GM11168 (cell line): ENCODE data around the gene NUP214.

Source experiments
- in situ Hi-C: fragments of 300-500 bp; cut with MboI; formaldehyde crosslinking; loops from one replicate; pipeline ENCODE4 v1.12.0; 2022; ENCODE audit warnings: low sequenced_read_pairs; ENCODE audit not compliant: unreplicated experiment

Gene NUP214

DNA sequence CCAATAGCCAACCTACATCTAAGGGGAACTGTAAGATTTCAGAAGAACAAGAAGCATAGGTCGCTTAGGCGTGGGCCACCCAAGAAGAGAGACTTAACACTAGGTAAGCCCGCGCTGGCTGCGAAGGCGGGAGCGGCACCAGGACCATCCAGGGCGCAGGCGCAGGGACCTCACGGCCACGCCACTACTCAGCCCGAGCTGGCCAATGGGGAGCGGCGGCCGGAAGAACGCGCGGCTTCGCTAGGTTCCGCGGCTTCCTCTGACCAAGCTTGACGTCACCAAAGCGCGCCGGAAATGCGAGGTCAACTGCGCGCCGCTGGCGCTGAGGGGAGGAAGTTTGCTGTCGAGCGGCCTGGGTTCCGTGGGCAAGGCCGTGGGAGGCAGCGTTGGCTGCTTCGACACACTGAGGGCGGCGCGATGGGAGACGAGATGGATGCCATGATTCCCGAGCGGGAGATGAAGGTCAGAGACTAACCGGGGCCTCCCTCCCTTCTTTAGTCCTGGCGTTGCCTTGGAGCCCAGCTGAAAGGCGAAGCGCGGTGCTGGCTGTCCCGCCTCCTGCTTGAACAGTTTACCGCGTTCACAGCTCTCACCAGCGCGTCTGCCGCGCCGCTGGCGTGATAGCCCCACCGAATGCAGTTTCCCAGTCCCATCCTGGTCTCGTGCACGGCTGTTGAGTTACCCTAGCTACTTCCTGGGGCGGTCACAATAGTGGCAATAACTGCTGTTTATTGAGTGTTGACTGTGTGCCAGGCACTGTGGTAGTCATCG, at the start of gene NUP214:
TSS of gene NUP214 (plus strand) at position 299 of the 771 bp plus-strand sequence. CDS start at position 418, 119 bp downstream.
- in situ Hi-C loops, result no loop called here

DNA sequence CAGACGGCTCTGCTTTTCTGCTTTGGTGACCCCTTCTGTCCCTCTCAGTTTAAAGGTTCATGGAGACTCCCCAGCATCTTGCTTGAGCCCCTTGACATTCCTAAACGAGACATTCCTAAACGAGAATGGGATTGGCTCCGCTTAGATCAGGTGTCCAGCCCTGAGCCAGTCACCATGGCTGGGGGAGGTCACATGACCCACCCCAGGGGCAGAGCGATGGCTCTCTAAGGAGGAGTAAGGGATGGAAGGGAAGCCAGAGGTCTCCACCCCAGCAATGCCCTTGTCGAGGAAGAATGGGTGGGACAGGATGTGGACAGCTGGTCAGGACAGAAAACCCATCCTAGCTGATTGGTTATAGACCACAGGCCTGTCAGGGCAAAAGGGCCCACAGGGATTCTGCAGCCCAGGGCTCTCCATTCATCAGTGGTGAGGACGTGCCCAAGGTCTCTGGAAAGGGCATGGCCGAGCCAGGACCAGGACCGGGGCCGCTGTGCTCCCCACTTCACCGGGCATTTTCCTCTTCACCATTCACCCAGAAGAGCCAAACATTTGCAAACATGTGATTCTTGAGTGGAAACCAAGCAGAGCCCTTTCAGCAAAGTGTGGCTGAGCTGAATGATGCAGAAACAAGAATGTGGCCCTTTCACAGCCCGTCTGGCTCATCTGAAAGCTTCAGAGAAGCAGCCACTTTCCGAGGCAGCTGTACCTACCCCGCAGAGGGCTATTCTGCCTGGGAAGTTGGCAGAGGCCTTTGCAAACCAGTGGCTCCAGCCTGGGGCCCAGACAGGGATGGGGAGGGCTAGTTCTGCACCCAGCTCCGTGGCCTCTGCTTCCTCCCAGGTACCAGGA, 48.8 kb upstream of the NUP214 start:
- in situ Hi-C loops, result no loop called here

DNA sequence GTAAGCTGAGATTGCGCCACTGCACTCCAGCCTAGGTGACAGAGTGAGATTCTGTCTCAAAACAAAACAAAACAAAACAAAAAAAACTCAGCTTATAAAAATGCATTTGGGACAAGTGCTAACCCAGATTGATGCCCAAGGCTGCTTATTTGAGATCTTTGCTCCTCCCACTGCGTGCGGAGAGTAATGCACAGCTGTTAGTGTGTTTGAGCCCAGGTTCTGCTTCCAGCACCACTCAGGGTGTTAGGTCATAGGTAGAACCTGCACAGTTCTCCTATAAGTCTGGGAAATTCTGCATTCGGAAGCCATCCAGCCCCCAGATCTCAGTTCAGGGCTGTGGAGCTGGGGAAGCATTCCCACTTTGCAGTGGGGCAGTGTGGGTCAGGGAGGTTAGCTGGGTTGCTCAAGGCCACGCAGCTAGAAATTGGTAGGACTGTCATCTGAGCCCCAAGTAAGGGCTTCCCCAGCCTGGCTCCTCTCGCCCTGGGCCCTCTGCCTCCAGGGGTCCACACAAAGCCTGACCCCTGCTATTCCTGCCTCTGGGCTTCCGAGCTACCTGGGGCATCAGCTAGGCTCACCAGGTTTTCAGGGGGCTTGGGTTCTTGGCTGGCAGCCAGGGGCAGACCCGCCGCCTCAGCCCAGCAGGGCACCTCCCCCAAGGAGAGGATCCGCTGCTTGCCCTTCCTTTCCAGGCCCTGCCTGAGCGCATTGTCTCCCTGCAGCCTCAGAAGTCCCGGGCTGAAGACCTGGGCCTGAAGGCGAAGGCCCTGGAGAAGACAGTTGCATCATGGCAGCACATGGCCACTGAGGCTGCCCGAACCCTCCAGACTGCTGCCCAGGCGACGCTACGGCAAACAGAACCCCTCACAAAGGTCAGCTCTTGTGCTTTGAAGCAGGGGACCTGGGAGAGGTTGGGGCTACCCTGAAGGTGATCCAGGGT, 46.7 kb upstream of the NUP214 start:
- in situ Hi-C loops, result no loop called here

DNA sequence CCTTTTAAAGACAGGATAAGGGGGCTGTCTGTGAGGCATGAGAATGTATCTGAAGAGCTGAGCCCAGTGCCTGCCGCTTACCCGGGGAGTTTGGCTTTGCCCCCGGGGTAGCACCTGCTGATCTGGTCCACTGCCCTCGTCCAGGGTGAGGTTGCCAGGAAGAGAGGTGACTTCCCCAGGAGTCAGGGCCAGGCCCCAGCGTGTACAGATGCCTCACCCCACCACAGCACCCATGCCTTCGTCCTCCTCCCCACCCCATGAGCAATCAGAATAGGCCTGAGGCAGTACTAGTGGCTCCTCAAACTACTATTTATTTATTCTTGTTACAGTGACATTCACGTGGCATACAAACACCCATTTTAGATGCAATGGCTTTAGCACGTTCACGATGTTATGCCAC, 44.8 kb upstream of the NUP214 start:
- in situ Hi-C loops, result no loop called here

DNA sequence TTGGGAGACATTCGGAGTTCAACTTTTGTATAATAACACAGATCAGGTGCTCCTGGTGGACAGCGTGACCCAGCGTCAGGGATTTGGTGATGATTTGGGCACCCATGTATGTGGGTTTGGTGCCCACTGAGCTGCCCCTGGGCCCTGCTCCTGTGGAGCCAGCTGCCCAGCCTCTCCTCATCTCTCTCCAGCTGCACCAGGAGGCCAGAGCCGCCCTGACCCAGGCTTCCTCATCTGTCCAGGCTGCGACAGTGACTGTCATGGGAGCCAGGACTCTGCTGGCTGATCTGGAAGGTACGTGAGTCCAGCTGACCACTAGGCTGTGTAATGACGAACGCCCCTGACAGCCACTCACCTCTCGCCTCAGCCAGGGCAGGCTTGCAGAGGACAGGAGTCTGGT, 43.5 kb upstream of the NUP214 start:
- in situ Hi-C loops, result no loop called here

DNA sequence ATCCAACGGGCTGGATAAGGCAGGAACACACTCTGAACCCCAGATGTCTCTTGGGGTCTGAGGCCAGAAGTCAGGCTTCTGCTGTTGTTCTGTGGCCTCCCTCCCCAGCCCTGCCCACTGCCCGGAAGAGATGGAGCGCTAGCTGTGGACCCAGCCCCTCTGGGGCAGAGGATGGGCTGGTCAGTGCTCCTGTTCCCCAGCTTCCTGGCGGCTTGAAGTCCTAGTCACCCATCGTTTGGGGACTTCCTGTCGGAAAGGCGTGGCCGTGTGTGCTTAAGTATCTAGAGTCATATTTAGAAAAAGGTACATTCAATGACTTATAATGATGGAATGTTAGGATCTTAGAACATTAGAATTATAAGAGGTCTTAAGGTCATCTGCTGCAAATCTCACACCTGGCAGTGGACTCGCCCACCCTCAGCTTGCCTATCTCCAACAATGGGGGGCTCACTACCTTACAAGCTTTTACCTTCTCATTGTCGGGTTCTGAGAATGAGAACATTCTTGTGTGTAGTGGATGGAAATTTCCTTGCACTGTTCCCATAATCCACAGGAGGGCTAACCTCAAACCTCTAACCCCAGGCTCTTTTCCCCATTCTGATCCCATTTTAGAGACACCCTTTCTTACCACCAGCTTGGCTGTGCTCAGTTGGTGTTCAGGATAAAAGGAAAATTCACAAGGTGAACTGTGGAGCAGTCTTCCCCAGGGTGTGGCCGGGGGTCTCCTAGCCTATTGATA, 42.4 kb upstream of the NUP214 start:
- in situ Hi-C loops, result no loop called here

DNA sequence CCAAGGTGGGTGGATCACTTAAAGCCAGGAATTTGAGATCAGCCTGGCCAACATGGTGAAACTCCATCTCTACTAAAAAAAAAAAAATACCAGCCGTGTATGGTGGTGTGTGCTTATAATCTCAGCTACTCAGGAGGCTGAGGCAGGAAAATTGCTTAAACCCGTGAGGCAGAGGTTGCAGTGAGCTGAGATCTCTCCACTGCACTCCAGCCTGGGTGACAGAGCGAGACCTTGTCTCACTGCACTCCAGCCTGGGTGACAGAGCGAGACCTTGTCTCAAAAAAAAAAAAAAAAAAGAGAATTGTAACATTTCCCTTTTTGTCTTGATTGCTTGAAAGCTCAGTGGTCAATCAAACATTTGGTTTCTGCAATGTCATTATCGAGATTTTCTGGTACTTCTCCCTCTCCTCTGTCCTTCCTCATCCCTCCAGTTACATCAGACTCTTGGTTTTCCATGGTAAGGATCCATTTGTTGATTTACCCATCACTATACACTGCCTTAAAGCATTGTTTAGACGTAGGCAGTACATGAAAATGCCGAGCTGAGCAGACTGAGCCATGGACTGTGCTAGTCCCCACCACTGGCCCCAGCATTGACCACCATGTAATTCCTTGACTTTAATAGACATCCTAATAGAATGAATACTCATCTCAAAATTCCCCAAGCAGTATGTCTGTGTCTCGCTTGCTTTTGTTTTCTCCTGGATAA, 40.6 kb upstream of the NUP214 start:
- in situ Hi-C loops, result no loop called here

DNA sequence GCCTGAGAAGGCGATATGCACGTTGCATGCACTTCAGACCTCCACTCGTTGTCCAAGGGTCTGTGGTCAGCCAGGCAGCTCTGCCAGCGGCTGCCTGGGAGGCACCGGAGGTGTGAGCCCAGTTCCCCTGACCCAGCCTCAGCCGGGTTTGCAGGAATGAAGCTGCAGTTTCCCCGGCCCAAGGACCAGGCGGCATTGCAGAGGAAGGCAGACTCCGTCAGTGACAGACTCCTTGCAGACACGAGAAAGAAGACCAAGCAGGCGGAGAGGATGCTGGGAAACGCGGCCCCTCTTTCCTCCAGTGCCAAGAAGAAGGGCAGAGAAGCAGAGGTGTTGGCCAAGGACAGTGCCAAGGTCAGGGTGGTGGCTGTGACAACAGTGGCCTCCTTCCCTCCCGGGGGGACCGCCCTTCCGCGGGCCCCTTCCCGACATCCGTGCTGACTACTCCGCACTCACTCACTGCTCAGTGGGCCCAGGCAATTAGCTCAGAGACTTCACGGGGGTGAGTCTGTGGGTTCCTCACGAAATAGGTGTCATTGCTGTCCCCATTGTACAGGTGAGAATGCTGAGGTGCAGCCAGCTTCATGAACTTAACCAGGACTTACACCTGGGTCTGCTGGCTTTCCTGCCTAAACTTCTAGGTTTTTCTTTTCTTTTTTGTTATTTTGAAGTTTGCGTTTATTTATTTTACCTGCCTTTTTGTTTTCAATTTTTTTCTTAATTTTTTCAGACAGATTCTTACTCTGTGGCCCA, 39.8 kb upstream of the NUP214 start:
- in situ Hi-C loops, result no loop called here

DNA sequence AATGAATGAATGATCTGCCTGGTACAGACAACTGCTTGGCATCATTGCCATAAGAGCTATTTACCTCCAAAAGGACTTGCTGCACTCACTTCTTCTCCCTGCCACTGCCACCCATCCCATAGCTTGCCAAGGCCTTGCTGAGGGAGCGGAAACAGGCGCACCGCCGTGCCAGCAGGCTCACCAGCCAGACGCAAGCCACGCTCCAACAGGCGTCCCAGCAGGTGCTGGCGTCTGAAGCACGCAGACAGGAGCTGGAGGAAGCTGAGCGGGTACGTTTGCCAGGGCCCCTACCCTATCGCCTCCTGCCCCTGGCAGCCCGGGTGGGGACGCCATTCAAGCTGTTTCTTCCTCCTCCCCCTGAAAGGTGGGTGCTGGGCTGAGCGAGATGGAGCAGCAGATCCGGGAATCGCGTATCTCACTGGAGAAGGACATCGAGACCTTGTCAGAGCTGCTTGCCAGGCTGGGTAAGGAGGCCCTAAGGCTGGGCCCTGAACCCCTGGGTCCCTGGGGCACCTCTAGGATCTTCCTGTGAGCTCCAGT, 38.0 kb upstream of the NUP214 start:
- in situ Hi-C loops, result no loop called here

DNA sequence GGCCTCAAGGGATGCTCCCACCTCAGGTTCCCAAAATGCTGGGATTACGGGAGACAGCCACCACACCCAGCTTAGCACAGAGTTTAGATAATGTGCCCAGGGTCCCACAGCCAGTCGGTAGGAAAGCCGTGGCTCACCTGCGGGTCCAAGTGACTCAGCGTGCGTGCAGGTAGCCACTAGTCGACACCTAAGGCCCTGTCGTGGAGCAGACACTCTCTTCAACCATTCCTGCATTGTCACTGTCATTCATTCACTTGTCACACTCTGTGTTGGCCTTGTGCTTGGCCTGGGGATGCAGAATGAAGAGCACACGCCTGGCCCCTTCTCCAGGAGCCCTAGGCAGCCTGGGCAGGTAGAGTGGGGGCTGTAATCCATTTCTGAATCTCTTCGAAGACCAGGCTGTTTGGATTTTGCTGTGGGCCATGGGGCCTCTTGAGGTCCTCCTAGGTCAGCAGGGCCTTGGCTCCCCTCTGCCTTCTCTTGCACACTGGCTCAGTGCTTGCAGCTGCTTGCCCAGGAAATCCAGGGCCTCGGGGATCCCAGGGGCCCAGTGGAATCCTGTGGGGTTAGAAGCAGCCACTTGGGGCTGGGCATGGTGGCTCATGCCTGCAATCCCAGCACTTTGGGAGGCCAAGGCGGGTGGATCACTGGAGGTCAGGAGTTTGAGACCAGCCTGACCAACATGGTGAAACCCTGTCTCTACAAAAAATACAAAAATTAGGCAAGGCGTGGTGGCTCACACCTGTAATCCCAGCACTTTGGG, 35.2 kb upstream of the NUP214 start:
- in situ Hi-C loops, result no loop called here

DNA sequence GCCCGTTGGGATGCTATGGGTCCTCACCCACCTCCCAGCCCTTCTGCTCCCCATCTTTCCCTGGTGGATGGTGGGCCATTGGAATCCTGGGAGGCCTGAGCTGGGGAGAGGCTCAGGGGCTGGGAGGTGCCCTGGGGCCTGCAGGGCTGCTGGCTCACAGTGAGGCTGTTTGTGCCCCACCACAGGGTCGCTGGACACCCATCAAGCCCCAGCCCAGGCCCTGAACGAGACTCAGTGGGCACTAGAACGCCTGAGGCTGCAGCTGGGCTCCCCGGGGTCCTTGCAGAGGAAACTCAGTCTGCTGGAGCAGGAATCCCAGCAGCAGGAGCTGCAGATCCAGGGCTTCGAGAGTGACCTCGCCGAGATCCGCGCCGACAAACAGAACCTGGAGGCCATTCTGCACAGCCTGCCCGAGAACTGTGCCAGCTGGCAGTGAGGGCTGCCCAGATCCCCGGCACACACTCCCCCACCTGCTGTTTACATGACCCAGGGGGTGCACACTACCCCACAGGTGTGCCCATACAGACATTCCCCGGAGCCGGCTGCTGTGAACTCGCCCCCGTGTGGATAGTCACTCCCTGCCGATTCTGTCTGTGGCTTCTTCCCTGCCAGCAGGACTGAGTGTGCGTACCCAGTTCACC, 33.9 kb upstream of the NUP214 start:
- in situ Hi-C loops, result no loop called here

DNA sequence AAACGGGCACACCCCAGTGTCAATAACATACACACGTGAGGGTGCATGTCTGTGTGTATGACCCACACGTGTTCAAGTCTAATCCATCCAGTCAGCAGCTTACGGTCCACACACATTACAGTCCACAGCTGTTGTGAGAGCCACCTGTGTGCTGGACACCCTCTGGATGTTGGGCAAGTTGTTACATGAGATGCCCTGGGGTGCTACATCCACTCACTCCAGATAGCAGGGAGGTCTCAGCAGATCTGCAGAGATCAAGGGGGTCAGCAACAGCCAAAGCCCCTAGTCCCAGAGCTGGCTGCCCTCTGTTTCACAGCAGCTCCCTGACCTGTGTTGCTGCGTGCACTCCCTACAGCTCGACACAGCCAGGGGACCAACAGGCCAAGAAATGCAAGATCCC, 33.4 kb upstream of the NUP214 start:
- in situ Hi-C loops, result no loop called here

DNA sequence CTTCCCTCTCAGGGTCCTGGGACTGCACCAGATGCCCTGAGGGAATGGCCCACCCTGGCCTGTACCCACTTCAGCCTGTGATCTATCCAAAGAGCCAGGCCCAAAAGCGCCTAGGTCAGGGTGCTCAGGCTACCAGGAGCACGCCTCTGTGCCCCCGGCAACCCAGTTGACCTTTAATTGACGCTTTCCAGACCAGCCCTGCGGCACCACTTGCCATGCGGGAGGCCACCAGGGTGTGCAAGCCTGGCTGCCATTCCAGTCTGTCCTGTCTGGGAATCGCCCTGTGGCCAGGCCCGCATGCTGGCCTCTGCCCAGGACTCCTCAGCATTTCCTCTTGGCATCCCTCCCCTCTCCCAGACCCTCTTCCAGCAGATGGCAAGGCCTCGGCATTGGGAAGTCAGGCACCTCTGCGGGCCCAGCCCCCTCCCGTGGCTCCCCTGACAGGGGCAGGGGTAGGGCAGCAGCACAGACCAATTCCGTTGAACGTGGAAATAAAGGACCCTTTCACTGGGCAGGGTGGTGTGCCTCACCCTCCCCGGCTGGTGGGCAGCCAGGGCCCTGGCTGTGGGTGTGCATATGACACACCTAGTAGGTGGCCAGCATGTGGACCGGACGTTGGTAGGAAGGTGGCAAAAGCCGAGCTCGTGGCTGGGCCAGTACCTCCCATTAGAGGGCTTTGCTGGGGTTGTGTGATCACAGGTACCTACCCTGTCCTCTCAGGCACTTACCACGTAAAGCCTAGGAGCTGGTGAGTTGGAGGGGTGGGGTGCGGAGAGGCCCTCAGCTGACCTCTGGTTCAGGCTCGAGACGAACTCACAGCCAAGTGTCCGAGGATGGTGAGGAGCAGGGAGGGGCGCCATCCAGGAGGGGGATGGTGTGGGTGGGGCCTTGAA, 32.6 kb upstream of the NUP214 start:
- in situ Hi-C loops, result no loop called here

DNA sequence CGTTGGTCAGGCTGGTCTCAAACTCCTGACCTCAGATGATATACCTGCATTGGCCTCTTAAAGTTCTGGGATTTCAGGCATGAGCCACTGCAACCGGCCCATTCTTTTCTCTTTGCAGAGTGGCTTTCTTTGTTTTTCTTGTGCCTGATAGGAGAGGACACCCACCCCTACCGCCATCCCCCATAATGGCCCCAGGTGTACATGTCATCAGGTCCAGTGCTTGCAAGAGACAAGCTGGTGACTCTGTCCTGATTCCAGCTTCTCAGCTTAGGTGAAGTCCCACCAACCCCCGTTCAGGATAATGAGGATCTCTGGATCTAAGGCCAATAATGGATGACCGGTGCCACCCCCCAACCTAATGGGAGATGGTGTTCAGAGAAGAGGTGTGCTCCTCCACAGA, 31.4 kb upstream of the NUP214 start:
- in situ Hi-C loops, result no loop called here

DNA sequence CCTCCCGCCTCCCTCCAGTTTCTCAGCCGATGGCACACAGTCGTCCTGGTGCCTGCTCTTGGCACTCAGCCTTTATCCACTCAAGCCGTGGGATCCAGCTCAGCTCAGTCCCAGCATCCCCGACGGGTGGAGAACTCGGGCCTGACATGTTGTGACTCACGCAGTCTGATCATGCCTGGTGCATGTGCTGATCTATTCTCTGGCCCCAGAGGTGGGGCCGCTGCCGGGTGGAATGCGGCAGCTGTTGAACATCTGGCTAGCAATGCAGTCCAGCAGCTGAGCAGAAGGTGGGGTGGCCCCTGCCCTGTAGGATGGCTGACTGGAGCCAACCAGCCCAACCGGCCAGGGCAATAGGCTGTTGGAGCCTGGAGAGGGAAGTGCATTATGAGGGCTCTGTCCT, 30.8 kb upstream of the NUP214 start:
- in situ Hi-C loops, result no loop called here

DNA sequence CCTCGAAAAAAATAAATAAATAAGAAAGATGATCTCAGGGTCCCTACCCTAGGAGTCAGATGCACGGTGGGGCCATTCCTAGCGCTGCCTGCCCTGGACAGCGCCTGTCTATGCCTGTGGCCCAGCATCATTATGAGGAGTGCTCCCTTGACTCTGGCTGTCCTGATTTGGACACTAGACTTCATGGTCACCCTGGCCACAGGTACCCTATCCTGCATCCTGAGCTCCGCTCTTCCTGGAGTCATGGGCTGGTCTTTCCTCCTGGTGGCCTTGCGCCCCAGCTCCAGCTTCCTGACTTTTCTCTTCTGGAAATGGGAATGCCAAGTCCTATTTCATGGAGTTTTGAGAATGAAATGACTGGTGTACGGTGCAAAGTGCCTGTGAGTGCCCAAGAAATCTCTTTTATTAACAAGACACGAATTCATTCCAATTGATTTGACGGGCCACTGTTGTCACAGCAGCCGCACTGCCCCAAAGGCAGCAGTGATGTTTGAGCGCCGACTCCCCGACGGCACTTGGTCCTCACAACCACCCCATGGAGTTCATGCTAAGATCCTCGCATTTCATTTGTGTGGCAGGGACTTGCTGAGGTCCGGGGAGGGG, 29.6 kb upstream of the NUP214 start:
- in situ Hi-C loops, result no loop called here
